ENCODE data around the gene NUDT5.

DNA sequence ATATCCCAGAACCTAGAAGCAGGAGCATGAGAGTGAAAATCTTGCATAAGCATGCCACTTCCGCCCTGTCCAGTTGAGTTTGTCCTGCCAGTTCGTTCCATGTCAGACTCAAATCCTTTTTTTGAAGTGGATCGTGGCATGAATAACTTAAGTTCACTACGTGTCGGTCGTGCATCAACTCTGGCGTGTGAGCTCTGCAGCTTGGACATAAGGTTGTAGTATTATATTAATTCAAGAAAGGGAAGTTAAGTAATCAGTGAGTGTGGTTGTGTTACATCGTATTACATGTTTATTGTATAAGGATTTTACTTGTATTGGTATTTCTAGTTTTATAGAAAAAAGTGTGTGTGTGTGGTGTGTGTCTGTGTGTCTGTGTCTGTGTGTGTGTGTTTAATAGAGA is 23.3 kb upstream of the NUDT5 start:
- TF ChIP-seq, protein P1, sequence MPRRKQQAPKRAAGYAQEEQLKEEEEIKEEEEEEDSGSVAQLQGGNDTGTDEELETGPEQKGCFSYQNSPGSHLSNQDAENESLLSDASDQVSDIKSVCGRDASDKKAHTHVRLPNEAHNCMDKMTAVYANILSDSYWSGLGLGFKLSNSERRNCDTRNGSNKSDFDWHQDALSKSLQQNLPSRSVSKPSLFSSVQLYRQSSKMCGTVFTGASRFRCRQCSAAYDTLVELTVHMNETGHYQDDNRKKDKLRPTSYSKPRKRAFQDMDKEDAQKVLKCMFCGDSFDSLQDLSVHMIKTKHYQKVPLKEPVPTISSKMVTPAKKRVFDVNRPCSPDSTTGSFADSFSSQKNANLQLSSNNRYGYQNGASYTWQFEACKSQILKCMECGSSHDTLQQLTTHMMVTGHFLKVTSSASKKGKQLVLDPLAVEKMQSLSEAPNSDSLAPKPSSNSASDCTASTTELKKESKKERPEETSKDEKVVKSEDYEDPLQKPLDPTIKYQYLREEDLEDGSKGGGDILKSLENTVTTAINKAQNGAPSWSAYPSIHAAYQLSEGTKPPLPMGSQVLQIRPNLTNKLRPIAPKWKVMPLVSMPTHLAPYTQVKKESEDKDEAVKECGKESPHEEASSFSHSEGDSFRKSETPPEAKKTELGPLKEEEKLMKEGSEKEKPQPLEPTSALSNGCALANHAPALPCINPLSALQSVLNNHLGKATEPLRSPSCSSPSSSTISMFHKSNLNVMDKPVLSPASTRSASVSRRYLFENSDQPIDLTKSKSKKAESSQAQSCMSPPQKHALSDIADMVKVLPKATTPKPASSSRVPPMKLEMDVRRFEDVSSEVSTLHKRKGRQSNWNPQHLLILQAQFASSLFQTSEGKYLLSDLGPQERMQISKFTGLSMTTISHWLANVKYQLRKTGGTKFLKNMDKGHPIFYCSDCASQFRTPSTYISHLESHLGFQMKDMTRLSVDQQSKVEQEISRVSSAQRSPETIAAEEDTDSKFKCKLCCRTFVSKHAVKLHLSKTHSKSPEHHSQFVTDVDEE (CRISPR knock-in tag; IDR thresholded peaks at IDR 0.05), result no peak
- TF ChIP-seq, protein P2, sequence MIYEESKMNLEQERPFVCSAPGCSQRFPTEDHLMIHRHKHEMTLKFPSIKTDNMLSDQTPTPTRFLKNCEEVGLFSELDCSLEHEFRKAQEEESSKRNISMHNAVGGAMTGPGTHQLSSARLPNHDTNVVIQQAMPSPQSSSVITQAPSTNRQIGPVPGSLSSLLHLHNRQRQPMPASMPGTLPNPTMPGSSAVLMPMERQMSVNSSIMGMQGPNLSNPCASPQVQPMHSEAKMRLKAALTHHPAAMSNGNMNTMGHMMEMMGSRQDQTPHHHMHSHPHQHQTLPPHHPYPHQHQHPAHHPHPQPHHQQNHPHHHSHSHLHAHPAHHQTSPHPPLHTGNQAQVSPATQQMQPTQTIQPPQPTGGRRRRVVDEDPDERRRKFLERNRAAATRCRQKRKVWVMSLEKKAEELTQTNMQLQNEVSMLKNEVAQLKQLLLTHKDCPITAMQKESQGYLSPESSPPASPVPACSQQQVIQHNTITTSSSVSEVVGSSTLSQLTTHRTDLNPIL (CRISPR knock-in tag; IDR thresholded peaks at IDR 0.05; ENCODE audit: low read depth), result no peak
- TF ChIP-seq ZNF8 (CRISPR knock-in tag; IDR thresholded peaks at IDR 0.05), result no peak
- TF ChIP-seq ZFP3 (CRISPR knock-in tag; IDR thresholded peaks at IDR 0.05), result no peak
- TF ChIP-seq, protein P3, sequence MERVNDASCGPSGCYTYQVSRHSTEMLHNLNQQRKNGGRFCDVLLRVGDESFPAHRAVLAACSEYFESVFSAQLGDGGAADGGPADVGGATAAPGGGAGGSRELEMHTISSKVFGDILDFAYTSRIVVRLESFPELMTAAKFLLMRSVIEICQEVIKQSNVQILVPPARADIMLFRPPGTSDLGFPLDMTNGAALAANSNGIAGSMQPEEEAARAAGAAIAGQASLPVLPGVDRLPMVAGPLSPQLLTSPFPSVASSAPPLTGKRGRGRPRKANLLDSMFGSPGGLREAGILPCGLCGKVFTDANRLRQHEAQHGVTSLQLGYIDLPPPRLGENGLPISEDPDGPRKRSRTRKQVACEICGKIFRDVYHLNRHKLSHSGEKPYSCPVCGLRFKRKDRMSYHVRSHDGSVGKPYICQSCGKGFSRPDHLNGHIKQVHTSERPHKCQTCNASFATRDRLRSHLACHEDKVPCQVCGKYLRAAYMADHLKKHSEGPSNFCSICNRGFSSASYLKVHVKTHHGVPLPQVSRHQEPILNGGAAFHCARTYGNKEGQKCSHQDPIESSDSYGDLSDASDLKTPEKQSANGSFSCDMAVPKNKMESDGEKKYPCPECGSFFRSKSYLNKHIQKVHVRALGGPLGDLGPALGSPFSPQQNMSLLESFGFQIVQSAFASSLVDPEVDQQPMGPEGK (CRISPR knock-in tag; IDR thresholded peaks at IDR 0.05; ENCODE audit: borderline replicate concordance), result no peak
- no peak for TF ChIP-seq ARNTL (CRISPR knock-in tag; IDR thresholded peaks at IDR 0.05; ENCODE audit: borderline replicate concordance, low read depth)
- TF ChIP-seq PPARA (CRISPR knock-in tag; IDR thresholded peaks at IDR 0.05; ENCODE audit: borderline replicate concordance), result no peak
- TF ChIP-seq TOX (CRISPR knock-in tag; IDR thresholded peaks at IDR 0.05; ENCODE audit: borderline replicate concordance), result no peak
- TF ChIP-seq ISL1 (CRISPR knock-in tag; IDR thresholded peaks at IDR 0.05), result no peak
- no peak for TF ChIP-seq GLIS3 (CRISPR knock-in tag; IDR thresholded peaks at IDR 0.05)
- no peak for TF ChIP-seq CSDC2 (CRISPR knock-in tag; IDR thresholded peaks at IDR 0.05)
- TF ChIP-seq ZFP30 (CRISPR knock-in tag; IDR thresholded peaks at IDR 0.05), result no peak
